Astrocyte of the hippocampus (primary cell): ENCODE measurements around the gene ZFYVE19.
"Not testable (repeated sequence)": the region's sequence is repeated elsewhere in the genome, so short reads cannot be mapped to it uniquely, and the experiment has no call there.

Experiments used
- DNase-seq: peaks from one replicate; pipeline ENCODE4 v3.0.0; 2011; ENCODE audit warnings: low read depth, low spot score

The ZFYVE19 gene

GRCh38 chr15:40846841-40847222, 39.9 kb downstream of the ZFYVE19 start:
- DNase-seq, result no peak

- peak; percentile 49 for DNase-seq
Measured at GRCh38 chr15:40847223-40847961, 40.5 kb downstream of the ZFYVE19 start.

- DNase-seq, result no peak
Measured at GRCh38 chr15:40850576-40851112, 43.8 kb downstream of the ZFYVE19 start.

- no peak for DNase-seq
Measured at GRCh38 chr15:40852529-40852928, 45.6 kb downstream of the ZFYVE19 start.

- no peak for DNase-seq
Measured at GRCh38 chr15:40853241-40853890, 46.5 kb downstream of the ZFYVE19 start.

DNA sequence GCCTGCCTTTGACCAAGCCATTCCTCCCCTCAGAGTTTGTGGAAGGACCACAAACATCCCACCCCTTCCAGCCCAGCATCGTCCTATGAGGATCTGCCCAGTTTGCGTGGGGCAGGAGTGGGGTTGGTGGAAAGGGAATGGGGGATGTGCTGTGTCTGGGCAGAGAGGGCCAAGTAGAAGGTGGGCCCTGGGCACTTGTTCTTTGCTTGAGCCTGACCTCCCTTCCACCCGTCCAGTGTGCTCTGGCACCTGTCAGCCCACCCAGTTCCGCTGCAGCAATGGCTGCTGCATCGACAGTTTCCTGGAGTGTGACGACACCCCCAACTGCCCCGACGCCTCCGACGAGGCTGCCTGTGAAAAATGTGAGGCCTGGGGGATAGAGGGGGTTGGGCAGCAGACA, 47.3 kb downstream of the ZFYVE19 start:
- no peak for DNase-seq

GRCh38 chr15:40855706-40856234, 48.9 kb downstream of the ZFYVE19 start:
- DNase-seq, result no peak

- DNase-seq, result no peak
Measured at GRCh38 chr15:40856746-40857145, 49.9 kb downstream of the ZFYVE19 start.

- peak; percentile 86 for DNase-seq
Measured at GRCh38 chr15:40857601-40858341, 50.9 kb downstream of the ZFYVE19 start.

- no peak for DNase-seq
Measured at GRCh38 chr15:40858706-40859105, 51.8 kb downstream of the ZFYVE19 start.

DNA sequence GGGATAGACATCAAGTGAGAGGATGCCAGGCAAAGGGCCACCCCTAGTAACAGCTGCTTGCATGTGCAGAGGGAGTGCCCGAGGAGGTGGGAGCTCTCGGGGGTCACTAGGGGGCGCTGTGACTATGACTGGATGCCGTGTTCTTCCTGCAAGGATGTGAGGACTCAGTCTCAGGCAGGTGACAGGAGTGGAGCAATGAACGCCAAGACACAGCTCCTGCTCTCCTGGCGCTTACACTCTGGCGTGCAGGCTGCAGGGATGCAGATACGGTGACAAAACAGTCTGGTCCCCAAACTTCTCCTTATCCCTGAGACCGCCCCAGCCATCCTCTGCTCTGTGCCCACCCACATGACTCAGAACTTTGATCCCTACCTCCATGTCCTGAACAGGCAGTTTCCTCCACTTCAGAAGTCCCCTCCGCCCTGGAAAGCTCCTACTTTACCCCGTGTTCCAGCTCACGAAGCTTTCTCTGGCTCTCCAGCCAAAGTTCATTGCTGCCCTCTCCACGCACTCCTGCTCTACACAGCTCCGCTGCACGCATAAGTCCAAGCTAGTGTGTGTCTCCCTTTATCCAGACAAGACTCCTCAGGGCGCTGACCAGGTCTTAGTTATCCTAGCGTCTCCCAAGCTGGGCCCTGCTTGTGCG, 52.4 kb downstream of the ZFYVE19 start:
- peak; percentile 88 for DNase-seq

- DNase-seq, result not testable (repeated sequence)
Measured at GRCh38 chr15:40861147-40861546, 54.3 kb downstream of the ZFYVE19 start.

- DNase-seq, result no peak
Measured at GRCh38 chr15:40863660-40864270, 56.9 kb downstream of the ZFYVE19 start.
